ENCODE measurements around the gene SEMA5A. TPM values are rescaled to one million over a fixed set of nuclear protein-coding genes. Genes with fewer than 3 reads are reported as not detected.

The SEMA5A gene
- total RNA-seq, 4 donors from 2014 or later, result 15.0 to 81.0 (median 52.9) TPM

DNA sequence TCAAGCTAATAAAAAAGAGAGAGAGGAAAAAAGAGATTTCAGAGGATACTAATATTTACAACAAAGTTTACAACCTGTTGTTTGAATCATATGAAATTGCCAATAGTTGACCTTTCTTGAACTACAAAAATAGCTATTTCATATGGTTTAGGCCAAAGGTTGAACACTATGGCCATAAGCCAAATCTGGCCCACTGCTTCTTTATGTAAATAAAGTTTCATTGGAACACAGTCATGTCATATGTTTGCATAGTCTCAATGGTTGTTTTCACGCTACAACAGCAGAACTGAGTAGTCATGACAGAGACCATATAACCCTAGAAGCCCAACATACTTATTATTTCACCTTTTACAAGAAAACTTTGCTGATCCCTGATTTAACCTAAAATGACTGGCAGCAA, 20.9 kb downstream of the SEMA5A start:
- in situ Hi-C loops (cut with MboI; ENCODE audit: low pct_ligation_motif_present in 1 of 4, low pct_unique_long_range_greater_than_20kb in 1 of 4, low sequenced_read_pairs in 3 of 4), result loop anchor here in 2 of 4 donors (25.0 kb wide), 1 partner anchor 163 kb away; no protein-coding TSS in a partner anchor
- TF ChIP-seq EP300 (IDR thresholded peaks at IDR 0.05; ENCODE audit: low read depth), result no peak
- TF ChIP-seq POLR2A (IDR thresholded peaks at IDR 0.05), result no peak
- TF ChIP-seq CTCF (IDR thresholded peaks at IDR 0.05), result no peak
- TF ChIP-seq POLR2AphosphoS5 (IDR thresholded peaks at IDR 0.05), result no peak
- H3K36me3 ChIP-seq, result no peaks in the 10 kb centered on the region
- H3K9me3 ChIP-seq, result no peaks in the 10 kb centered on the region
- no peak for DNase-seq
- no peak overlapping the region for H3K27ac ChIP-seq
- 33 to 45% methylated on average over 1 of the region's 1 CpG for WGBS, 2 donors (ENCODE audit: low coverage in 1 of 2)
- no peak overlapping the region for H3K4me3 ChIP-seq
- H3K27me3 ChIP-seq, result no peaks in the 10 kb centered on the region
- H3K4me1 ChIP-seq, result peaks cover 0 to 22% (median 11%) of the 10 kb centered on the region in 4 donors
- intact Hi-C loops (cut with DNase I; ENCODE audit: low total_unique reads), result no loop called here

DNA sequence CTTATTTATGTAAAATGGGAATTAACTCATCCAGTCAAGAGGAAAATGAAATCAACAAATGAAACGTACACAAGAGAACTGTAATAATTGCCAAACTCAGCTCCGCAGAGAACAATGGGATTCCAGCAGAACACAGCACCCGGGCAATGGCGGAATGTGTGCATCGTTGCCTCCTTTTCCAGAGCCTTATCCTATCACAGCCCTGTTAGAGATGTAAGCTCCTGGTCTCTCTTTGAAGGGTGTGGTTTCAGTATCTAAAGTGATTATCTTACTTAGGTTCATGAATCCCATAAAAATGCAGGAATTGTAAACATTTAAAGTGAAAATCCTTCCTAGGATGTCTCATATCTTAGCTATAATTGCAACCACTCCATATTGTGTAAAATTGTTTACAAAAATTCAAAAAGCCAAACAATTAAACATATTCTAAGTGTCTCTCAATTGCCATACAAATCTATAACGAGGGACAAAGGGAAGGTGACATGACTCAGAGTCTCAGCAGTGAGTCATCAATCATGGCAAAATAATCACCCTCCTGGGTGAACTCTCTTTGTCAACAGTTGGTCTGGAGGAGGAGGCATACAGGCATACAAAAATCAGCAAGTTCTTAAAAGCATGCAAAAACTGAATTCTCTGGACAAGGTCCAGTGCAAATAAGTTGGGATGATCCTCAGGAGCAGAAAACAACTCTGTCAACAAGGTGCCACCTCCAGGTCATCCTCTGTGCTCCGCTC, 22.6 kb downstream of the SEMA5A start:
- in situ Hi-C loops (cut with MboI; ENCODE audit: low pct_ligation_motif_present in 1 of 4, low pct_unique_long_range_greater_than_20kb in 1 of 4, low sequenced_read_pairs in 3 of 4), result no loop called here
- Histone ChIP-seq H3K4me1 (peaks cover 0 to 13% (median 0%) of the 10 kb centered on the region in 4 donors), H3K27me3 (no peaks in the 10 kb centered on the region), H3K4me3 (no peak overlapping the region), H3K27ac (no peak overlapping the region), H3K36me3 (no peaks in the 10 kb centered on the region), H3K9me3 (no peaks in the 10 kb centered on the region)
- intact Hi-C loops (cut with DNase I; ENCODE audit: low total_unique reads), result no loop called here
- WGBS, 2 donors (ENCODE audit: low coverage in 1 of 2), result 70 to 82% methylated on average over 5 to 7 of the region's 7 CpGs
- TF ChIP-seq CTCF (IDR thresholded peaks at IDR 0.05) (no peak), POLR2A (IDR thresholded peaks at IDR 0.05) (no peak), EP300 (IDR thresholded peaks at IDR 0.05; ENCODE audit: low read depth) (no peak), POLR2AphosphoS5 (IDR thresholded peaks at IDR 0.05) (no peak)
- DNase-seq, result no peak

DNA sequence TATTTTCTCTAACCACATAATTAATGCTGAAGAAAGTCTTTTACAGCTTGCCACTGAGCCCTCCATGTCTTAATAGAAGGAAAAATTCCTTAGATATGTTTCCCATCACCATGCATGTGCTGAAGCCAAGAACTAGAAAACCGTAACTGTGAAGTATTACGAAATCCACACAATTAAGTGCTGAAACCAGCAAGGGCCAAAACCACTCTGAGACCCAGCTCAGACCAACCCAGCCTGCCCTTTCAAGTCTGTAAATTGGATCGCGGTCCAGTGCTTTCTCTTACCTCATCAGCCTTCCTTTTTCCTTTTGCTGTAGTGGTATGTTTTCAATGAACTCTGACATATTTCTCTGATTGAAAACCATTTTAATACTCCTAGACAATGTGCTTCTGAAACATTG, 26.3 kb downstream of the SEMA5A start:
- Histone ChIP-seq H3K27ac (no peak overlapping the region), H3K27me3 (no peaks in the 10 kb centered on the region), H3K4me3 (no peak overlapping the region), H3K36me3 (no peaks in the 10 kb centered on the region), H3K9me3 (no peaks in the 10 kb centered on the region), H3K4me1 (peaks cover 0 to 9% (median 0%) of the 10 kb centered on the region in 4 donors)
- intact Hi-C loops (cut with DNase I; ENCODE audit: low total_unique reads) (no loop called here), in situ Hi-C loops (cut with MboI; ENCODE audit: low pct_ligation_motif_present in 1 of 4, low pct_unique_long_range_greater_than_20kb in 1 of 4, low sequenced_read_pairs in 3 of 4) (no loop called here)
- no peak for DNase-seq
- 65 to 73% methylated on average over 4 of the region's 4 CpGs for WGBS, 2 donors (ENCODE audit: low coverage in 1 of 2)
- no peak for TF ChIP-seq EP300 (IDR thresholded peaks at IDR 0.05; ENCODE audit: low read depth)
- no peak for TF ChIP-seq CTCF (IDR thresholded peaks at IDR 0.05)
- no peak for TF ChIP-seq POLR2A (IDR thresholded peaks at IDR 0.05)
- TF ChIP-seq POLR2AphosphoS5 (IDR thresholded peaks at IDR 0.05), result no peak

DNA sequence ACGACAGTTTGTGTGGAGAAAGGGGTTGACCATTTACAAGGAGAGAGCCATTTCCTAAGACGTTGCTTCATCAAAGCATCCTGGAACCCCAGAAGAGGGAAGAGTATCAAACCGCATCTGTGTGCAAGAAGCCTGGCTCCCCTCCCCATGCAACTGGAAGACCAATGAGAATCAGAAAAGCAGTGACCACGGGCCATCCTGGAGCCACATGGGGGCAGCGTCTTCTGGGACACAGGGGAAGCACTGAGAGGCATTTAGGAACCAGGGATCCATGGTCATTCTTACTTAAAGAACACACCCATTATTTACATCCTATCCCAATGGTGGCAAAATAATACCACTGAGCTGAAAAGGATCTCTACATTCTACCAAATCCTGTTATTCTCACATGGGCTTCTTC, 29.3 kb downstream of the SEMA5A start:
- no peak overlapping the region for H3K27ac ChIP-seq
- intact Hi-C loops (cut with DNase I; ENCODE audit: low total_unique reads), result no loop called here
- H3K36me3 ChIP-seq, result no peaks in the 10 kb centered on the region
- DNase-seq, result no peak
- no peak for TF ChIP-seq CTCF (IDR thresholded peaks at IDR 0.05)
- TF ChIP-seq POLR2AphosphoS5 (IDR thresholded peaks at IDR 0.05), result no peak
- no peak for TF ChIP-seq POLR2A (IDR thresholded peaks at IDR 0.05)
- no peak for TF ChIP-seq EP300 (IDR thresholded peaks at IDR 0.05; ENCODE audit: low read depth)
- H3K4me1 ChIP-seq, result peaks cover 0 to 3% (median 0%) of the 10 kb centered on the region in 4 donors
- H3K9me3 ChIP-seq, result no peaks in the 10 kb centered on the region
- WGBS, 2 donors (ENCODE audit: low coverage in 1 of 2), result 42 to 80% methylated on average over 2 to 5 of the region's 5 CpGs
- in situ Hi-C loops (cut with MboI; ENCODE audit: low pct_ligation_motif_present in 1 of 4, low pct_unique_long_range_greater_than_20kb in 1 of 4, low sequenced_read_pairs in 3 of 4), result no loop called here
- no peak overlapping the region for H3K4me3 ChIP-seq
- H3K27me3 ChIP-seq, result no peaks in the 10 kb centered on the region
